WTC11 (cell line): ENCODE data around the gene CHST7. TPM values are rescaled to one million over a fixed set of nuclear protein-coding genes. Genes with fewer than 3 reads are reported as not detected.

Source experiments
- ATAC-seq: fragments of 200-7000 bp; cut with Tn5 transposase; 2 replicates; pipeline ENCODE4 v1.10.0; 2021; ENCODE audit warnings: mild to moderate bottlenecking, moderate library complexity
- CTCF ChIA-PET: fragments of 300-600 bp; sonication (Branson Sonifier 250); formaldehyde crosslinking; loops from one replicate; lab custom pipeline; 2021; ENCODE audit warnings: antibody characterized with exemption; lab: Charles Lee
- POLR2A ChIA-PET: fragments of 350-600 bp; sonication (Branson Sonifier 250); formaldehyde crosslinking; loops from one replicate; lab custom pipeline; 2021; ENCODE audit warnings: antibody characterized with exemption; lab: Charles Lee
- DNase-seq: peaks from one replicate; pipeline ENCODE4 v3.0.0; 2021; ENCODE audit warnings: low spot score
- H3K27ac Mint-ChIP-seq: 2 replicates; pipeline ENCODE4 v1.8.0; 2021; ENCODE audit warnings: mixed read lengths
- H3K27me3 Mint-ChIP-seq: 2 replicates; pipeline ENCODE4 v1.8.0; 2021; ENCODE audit warnings: low read depth, mild to moderate bottlenecking, moderate library complexity, mixed read lengths
- H3K36me3 Mint-ChIP-seq: 2 replicates; pipeline ENCODE4 v1.8.0; 2021; ENCODE audit warnings: mixed read lengths
- H3K4me1 Mint-ChIP-seq: 2 replicates; pipeline ENCODE4 v1.8.0; 2022; ENCODE audit warnings: mixed read lengths
- H3K4me3 Mint-ChIP-seq: 2 replicates; pipeline ENCODE4 v1.8.0; 2021; ENCODE audit warnings: mild to moderate bottlenecking, moderate library complexity, mixed read lengths
- H3K9me3 Mint-ChIP-seq: 2 replicates; pipeline ENCODE4 v1.8.0; 2021; ENCODE audit warnings: mixed read lengths
- ATF1 ChIP-seq: sonication (generic); formaldehyde crosslinking; IDR thresholded peaks from 2 replicates; pipeline ENCODE4 v1.8.1; 2023; ENCODE audit warnings: mild to moderate bottlenecking, moderate library complexity, missing genetic modification reagents
- CREM ChIP-seq: sonication (generic); formaldehyde crosslinking; IDR thresholded peaks from 2 replicates; pipeline ENCODE4 v1.8.1; 2022; ENCODE audit warnings: mild to moderate bottlenecking, missing genetic modification reagents, moderate library complexity
- E2F1 ChIP-seq: sonication (generic); formaldehyde crosslinking; IDR thresholded peaks from 2 replicates; pipeline ENCODE4 v1.8.0; 2022; ENCODE audit warnings: mild to moderate bottlenecking, missing genetic modification reagents
- ELF4 ChIP-seq: sonication (generic); formaldehyde crosslinking; IDR thresholded peaks from 2 replicates; pipeline ENCODE4 v1.8.1; 2022; ENCODE audit warnings: low read depth, mild to moderate bottlenecking, moderate library complexity, missing genetic modification reagents
- ESRRA ChIP-seq: sonication (generic); formaldehyde crosslinking; IDR thresholded peaks from 2 replicates; pipeline ENCODE4 v1.8.1; 2022; ENCODE audit warnings: mild to moderate bottlenecking, missing genetic modification reagents, borderline replicate concordance
- ETV6 ChIP-seq: sonication (generic); formaldehyde crosslinking; IDR thresholded peaks from 2 replicates; pipeline ENCODE4 v1.8.1; 2022; ENCODE audit warnings: mild to moderate bottlenecking, missing genetic modification reagents
- FOXK1 ChIP-seq: sonication (generic); formaldehyde crosslinking; IDR thresholded peaks from 2 replicates; pipeline ENCODE4 v1.8.0; 2022; ENCODE audit warnings: mild to moderate bottlenecking, moderate library complexity, missing genetic modification reagents
- FOXP1 ChIP-seq: sonication (generic); formaldehyde crosslinking; IDR thresholded peaks from 2 replicates; pipeline ENCODE4 v1.8.0; 2022; ENCODE audit warnings: missing genetic modification reagents, mild to moderate bottlenecking, moderate library complexity, borderline replicate concordance
- IRF1 ChIP-seq: sonication (generic); formaldehyde crosslinking; IDR thresholded peaks from 2 replicates; pipeline ENCODE4 v1.8.0; 2023; ENCODE audit warnings: missing genetic modification reagents
- MYBL2 ChIP-seq: sonication (generic); formaldehyde crosslinking; IDR thresholded peaks from 2 replicates; pipeline ENCODE4 v1.8.1; 2023; ENCODE audit warnings: mild to moderate bottlenecking, moderate library complexity, missing genetic modification reagents
- NR2C2 ChIP-seq: sonication (generic); formaldehyde crosslinking; IDR thresholded peaks from 2 replicates; pipeline ENCODE4 v1.8.0; 2022; ENCODE audit warnings: mild to moderate bottlenecking, missing genetic modification reagents
- PRRX2 ChIP-seq: fragments of 250-450 bp; sonication (Bioruptor Pico); IDR thresholded peaks from 2 replicates; pipeline ENCODE4 v1.8.0; 2021; ENCODE audit warnings: mild to moderate bottlenecking
- TP53 ChIP-seq: sonication (generic); formaldehyde crosslinking; IDR thresholded peaks from 2 replicates; pipeline ENCODE4 v1.8.1; 2023; ENCODE audit warnings: mild to moderate bottlenecking, missing genetic modification reagents
- ZNF121 ChIP-seq: sonication (generic); formaldehyde crosslinking; IDR thresholded peaks from 2 replicates; pipeline ENCODE4 v1.8.0; 2023; ENCODE audit warnings: missing genetic modification reagents
- ZNF138 ChIP-seq: sonication (generic); formaldehyde crosslinking; conservative IDR thresholded peaks from 2 replicates; pipeline ENCODE4 v1.8.1; 2022; ENCODE audit warnings: mild to moderate bottlenecking, moderate library complexity, missing genetic modification reagents
- ZNF232 ChIP-seq: sonication (generic); formaldehyde crosslinking; IDR thresholded peaks from 2 replicates; pipeline ENCODE4 v1.8.0; 2022; ENCODE audit warnings: mild to moderate bottlenecking, missing genetic modification reagents
- ZNF263 ChIP-seq: sonication (generic); formaldehyde crosslinking; IDR thresholded peaks from 2 replicates; pipeline ENCODE4 v1.8.1; 2022; ENCODE audit warnings: low read depth, mild to moderate bottlenecking, moderate library complexity, missing genetic modification reagents
- ZNF281 ChIP-seq: sonication (generic); formaldehyde crosslinking; IDR thresholded peaks from 2 replicates; pipeline ENCODE4 v1.8.0; 2023; ENCODE audit warnings: mild to moderate bottlenecking, missing genetic modification reagents
- ZNF532 ChIP-seq: fragments of 250-450 bp; sonication (Bioruptor Pico); IDR thresholded peaks from 2 replicates; pipeline ENCODE4 v1.9.0; 2021; ENCODE audit warnings: mild to moderate bottlenecking, borderline replicate concordance
- total RNA-seq: library from RNA; stranded (reverse); gene quantifications from 3 replicates; pipeline ENCODE4 v1.2.3, GENCODE V29; 2021
- TF ChIP-seq, protein P1 (sequence below): sonication (generic); formaldehyde crosslinking; IDR thresholded peaks from 2 replicates; pipeline ENCODE4 v1.8.1; 2022; ENCODE audit warnings: mild to moderate bottlenecking, moderate library complexity, missing genetic modification reagents
- TF ChIP-seq, protein P2 (sequence below): sonication (generic); formaldehyde crosslinking; IDR thresholded peaks from 2 replicates; pipeline ENCODE4 v1.8.1; 2023; ENCODE audit warnings: mild to moderate bottlenecking, moderate library complexity, missing genetic modification reagents
- TF ChIP-seq, protein P3 (sequence below): sonication (generic); formaldehyde crosslinking; IDR thresholded peaks from 2 replicates; pipeline ENCODE4 v1.8.0; 2022; ENCODE audit warnings: mild to moderate bottlenecking, missing genetic modification reagents
- TF ChIP-seq, protein P4 (sequence below): sonication (generic); formaldehyde crosslinking; IDR thresholded peaks from 2 replicates; pipeline ENCODE4 v1.8.0; 2022; ENCODE audit warnings: mild to moderate bottlenecking, missing genetic modification reagents

CHST7 gene
- total RNA-seq, 1 experiment from 2014 or later, result 19.6 TPM

- peaks cover 39% of the 10 kb centered on the region for H3K4me1 Mint-ChIP-seq
- H3K4me3 Mint-ChIP-seq, result peak overlapping the region; percentile 82
- no peaks in the 10 kb centered on the region for H3K9me3 Mint-ChIP-seq
- ATAC-seq (peak; percentile 5; the same call in 1 of the 2 replicates), DNase-seq (peak; percentile 37)
- ChIA-PET CTCF (no interaction called here), POLR2A (no interaction called here)
- H3K27me3 Mint-ChIP-seq, result peaks cover 3% of the 10 kb centered on the region
- H3K27ac Mint-ChIP-seq, result no peak overlapping the region
- H3K36me3 Mint-ChIP-seq, result 0 out of 2 replicates have a peak, but pooled peaks cover 3% of the 10 kb centered on the region
- TF ChIP-seq, protein P1, sequence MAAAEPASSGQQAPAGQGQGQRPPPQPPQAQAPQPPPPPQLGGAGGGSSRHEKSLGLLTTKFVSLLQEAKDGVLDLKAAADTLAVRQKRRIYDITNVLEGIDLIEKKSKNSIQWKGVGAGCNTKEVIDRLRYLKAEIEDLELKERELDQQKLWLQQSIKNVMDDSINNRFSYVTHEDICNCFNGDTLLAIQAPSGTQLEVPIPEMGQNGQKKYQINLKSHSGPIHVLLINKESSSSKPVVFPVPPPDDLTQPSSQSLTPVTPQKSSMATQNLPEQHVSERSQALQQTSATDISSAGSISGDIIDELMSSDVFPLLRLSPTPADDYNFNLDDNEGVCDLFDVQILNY, result peak; percentile 69; the same call in 1 of the 2 replicates
- TF ChIP-seq, protein P2, sequence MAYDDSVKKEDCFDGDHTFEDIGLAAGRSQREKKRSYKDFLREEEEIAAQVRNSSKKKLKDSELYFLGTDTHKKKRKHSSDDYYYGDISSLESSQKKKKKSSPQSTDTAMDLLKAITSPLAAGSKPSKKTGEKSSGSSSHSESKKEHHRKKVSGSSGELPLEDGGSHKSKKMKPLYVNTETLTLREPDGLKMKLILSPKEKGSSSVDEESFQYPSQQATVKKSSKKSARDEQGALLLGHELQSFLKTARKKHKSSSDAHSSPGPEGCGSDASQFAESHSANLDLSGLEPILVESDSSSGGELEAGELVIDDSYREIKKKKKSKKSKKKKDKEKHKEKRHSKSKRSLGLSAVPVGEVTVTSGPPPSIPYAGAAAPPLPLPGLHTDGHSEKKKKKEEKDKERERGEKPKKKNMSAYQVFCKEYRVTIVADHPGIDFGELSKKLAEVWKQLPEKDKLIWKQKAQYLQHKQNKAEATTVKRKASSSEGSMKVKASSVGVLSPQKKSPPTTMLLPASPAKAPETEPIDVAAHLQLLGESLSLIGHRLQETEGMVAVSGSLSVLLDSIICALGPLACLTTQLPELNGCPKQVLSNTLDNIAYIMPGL (CRISPR knock-in tag), result peak; percentile 48; the same call in 1 of the 2 replicates
- peak; percentile 31; the same call in 1 of the 2 replicates for TF ChIP-seq FOXP1
- no peak for TF ChIP-seq ZNF263 (CRISPR knock-in tag)
- 0 out of 2 replicates have a peak, but pooled peaks have one; percentile 48 for TF ChIP-seq ZNF232
- TF ChIP-seq ESRRA, result no peak
- peak; percentile 71; the same call in 1 of the 2 replicates for TF ChIP-seq MYBL2 (CRISPR knock-in tag)
- TF ChIP-seq ETV6, result peak; percentile 74
- TF ChIP-seq CREM (CRISPR knock-in tag), result 0 out of 2 replicates have a peak, but pooled peaks have one; percentile 24
- TF ChIP-seq, protein P3, sequence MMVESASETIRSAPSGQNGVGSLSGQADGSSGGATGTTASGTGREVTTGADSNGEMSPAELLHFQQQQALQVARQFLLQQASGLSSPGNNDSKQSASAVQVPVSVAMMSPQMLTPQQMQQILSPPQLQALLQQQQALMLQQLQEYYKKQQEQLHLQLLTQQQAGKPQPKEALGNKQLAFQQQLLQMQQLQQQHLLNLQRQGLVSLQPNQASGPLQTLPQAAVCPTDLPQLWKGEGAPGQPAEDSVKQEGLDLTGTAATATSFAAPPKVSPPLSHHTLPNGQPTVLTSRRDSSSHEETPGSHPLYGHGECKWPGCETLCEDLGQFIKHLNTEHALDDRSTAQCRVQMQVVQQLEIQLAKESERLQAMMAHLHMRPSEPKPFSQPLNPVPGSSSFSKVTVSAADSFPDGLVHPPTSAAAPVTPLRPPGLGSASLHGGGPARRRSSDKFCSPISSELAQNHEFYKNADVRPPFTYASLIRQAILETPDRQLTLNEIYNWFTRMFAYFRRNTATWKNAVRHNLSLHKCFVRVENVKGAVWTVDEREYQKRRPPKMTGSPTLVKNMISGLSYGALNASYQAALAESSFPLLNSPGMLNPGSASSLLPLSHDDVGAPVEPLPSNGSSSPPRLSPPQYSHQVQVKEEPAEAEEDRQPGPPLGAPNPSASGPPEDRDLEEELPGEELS (CRISPR knock-in tag), result peak; percentile 61; the same call in 1 of the 2 replicates
- no peak for TF ChIP-seq ZNF532
- TF ChIP-seq, protein P4, sequence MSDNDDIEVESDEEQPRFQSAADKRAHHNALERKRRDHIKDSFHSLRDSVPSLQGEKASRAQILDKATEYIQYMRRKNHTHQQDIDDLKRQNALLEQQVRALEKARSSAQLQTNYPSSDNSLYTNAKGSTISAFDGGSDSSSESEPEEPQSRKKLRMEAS (CRISPR knock-in tag), result peak; percentile 66; the same call in 1 of the 2 replicates
- TF ChIP-seq NR2C2 (CRISPR knock-in tag), result peak; percentile 51; the same call in 1 of the 2 replicates
- TF ChIP-seq ATF1, result 0 out of 2 replicates have a peak, but pooled peaks have one; percentile 62
- peak; percentile 69; the same call in 1 of the 2 replicates for TF ChIP-seq FOXK1 (CRISPR knock-in tag)
- no peak for TF ChIP-seq PRRX2 (CRISPR knock-in tag)
- TF ChIP-seq E2F1, result no peak
- TF ChIP-seq TP53 (CRISPR knock-in tag), result peak; percentile 22; the same call in 1 of the 2 replicates
- TF ChIP-seq ZNF121, result no peak
- 0 out of 2 replicates have a peak, but pooled peaks have one; percentile 18 for TF ChIP-seq ZNF138 (CRISPR knock-in tag)
- TF ChIP-seq IRF1, result peak; percentile 55
- 0 out of 2 replicates have a peak, but pooled peaks have one; percentile 64 for TF ChIP-seq ELF4 (CRISPR knock-in tag)
- no peak for TF ChIP-seq ZNF281 (CRISPR knock-in tag)
Observed at GRCh38 chrX:46574774-46575381, 1.3 kb downstream of the CHST7 start.
